A549 treated with CpdA at 1 μM for 4 hours (cell line): ENCODE results near the gene EFCAB7. TPM values are rescaled to one million over a fixed set of nuclear protein-coding genes. Genes with fewer than 3 reads are reported as not detected.

Source experiments
- total RNA-seq: library from RNA; stranded (reverse); fragments of 200-300 nt; extraction: Qiagen RNA extraction; gene quantifications from 5 replicates; pipeline ENCODE4 v1.2.3, GENCODE V29; 2022; ENCODE audit warnings: low read depth

Gene EFCAB7
- total RNA-seq: 2.3 to 4.0 TPM (median 3.4 TPM) in 5 replicates

DNA sequence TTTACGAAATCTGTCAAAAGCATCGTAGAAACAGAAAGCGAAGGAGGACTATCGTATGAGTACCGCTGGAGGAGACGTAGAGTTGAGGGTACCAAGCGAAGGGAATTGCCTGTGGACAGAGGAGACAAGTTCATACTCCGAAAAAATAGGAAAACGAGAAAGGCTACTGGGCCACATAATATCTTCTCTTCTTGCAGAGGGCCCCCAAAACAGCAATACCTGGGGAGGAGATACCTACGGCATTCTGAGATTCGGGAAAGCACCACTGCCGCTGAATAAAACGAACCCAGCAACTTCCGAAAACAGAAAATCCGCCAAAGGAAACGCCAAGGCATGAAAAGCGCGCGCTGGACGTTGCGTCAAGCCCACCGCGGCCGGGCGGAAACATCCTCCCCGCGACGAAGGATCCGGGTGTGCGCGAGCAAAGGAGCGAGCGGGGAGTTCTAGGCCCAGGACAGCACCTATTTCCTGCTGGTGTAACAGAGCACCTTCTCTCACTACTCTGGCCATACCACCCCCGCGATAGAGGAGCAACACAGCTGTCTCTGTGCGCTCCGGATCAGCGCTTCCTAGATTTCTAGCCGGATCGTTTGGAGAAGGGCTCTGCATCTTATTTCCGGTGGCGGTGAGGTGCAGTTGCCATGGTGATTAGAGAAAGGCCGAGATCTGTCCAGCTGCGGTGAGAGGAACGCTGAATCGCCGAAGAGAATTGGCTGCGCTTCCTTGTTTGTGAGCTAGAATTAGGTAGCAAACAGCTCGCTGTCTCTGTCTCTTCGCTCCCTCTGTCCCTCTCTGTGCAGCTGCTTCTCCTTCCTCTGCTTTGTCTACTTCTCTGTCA is at the start of gene EFCAB7, which contains the start of gene ITGB3BP:
Gene EFCAB7, plus strand, starts transcription at position 635 of the 838 bp plus-strand sequence. CDS start 2,048 bp downstream, outside the sequence.
Gene ITGB3BP, minus strand, starts transcription at position 335 of the 838 bp plus-strand sequence. Its CDS starts 92 bp downstream, at position 243.

GRCh38 chr1:63593303-63593885 is 70.1 kb downstream of the EFCAB7 start, which contains the start of gene PGM1:
TSS of gene PGM1 (plus strand) at chr1:63593411. CDS start at chr1:63593489, 78 bp downstream.

Other genes with a start within 250 kb of the EFCAB7 start
- gene FOXD3, start 201.0 kb upstream of the EFCAB7 start, total RNA-seq: 0.26 to 1.4 TPM (median 0.87 TPM) in 5 replicates
- 5.8 to 6.8 TPM (median 6.5 TPM) in 5 replicates for gene ALG6, start 155.9 kb upstream of the EFCAB7 start, total RNA-seq
- gene ITGB3BP, start 300 bp upstream of the EFCAB7 start, total RNA-seq: 21.3 to 29.7 TPM (median 25.0 TPM) in 5 replicates
- 34.1 to 39.2 TPM (median 38.7 TPM) in 5 replicates for gene PGM1, start 69.9 kb downstream of the EFCAB7 start, total RNA-seq